NCI-H526 (cell line): Measurements from ENCODE around the gene OR2A2.

Source experiments
- DNase-seq, 2 experiments: peaks; one replicate each; lab custom pipeline; 2025; lab: John Stamatoyannopoulos, UW

Gene OR2A2

DNA sequence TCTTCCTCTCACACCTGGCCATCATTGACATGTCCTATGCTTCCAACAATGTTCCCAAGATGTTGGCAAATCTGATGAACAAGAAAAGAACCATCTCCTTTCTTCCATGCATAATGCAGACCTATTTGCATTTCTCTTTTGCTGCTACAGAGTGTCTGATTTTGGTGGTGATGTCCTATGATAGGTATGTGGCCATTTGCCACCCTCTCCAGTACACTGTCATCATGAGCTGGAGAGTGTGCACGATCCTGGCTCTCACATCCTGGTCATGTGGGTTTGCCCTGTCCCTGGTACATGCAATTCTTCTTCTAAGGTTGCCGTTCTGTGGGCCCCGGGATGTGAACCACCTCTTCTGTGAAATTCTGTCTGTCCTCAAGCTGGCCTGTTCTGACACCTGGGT is 32.8 kb downstream of the OR2A2 start:
- DNase-seq = no peak

- DNase-seq = no peak
Observed at GRCh38 chr7:144144426-144144825, 35.0 kb downstream of the OR2A2 start.

DNA sequence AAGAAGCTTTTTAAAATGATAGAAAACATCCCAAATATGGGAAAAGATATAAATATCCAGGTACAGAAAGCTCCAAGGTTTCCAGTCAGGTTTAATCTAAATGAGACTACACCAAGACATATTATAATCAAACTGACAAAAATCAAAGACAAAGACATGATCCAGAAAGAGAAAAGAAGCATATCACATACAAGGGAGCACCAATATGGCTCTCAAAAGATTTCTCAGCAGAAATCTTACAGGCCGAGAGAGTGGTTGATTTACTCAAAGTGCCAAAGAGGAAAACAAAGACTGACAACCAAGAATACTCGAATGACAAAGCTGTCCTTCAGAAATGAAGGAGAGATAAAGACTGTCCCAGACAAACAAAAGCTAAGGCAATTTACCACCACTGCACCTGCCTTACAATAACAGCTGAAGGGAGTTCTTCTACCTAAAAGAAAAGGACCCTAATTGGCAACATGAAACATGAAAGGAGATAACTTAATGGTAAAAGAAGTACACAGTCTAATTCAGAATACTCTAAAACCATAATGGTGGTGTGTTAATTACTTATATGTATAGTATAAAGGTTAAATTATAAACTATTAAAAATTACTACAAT is 38.9 kb downstream of the OR2A2 start:
- no peak for DNase-seq

DNA sequence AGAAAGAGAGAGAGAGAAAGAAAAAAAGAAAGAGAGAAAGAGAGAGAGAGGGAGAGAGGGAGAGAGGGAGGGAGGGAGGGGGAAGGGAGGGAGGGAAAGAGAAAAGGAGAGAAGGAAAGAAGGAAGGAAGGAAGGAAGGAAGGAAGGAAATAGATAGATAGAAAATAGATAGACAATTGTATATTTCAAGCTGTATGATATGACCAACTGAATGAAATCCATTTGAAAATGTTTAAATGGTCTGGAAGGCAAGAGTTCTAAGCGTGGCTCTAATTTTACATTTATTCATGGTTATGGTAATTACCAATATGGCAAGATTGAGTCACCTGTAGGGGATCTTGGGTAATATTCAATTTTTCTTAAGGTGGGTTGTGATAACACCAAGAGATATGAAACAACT is 49.5 kb downstream of the OR2A2 start:
- no peak for DNase-seq
